Measurements from ENCODE around the gene PNCK. TPM values are rescaled to one million over a fixed set of nuclear protein-coding genes. Genes with fewer than 3 reads are reported as not detected.

PNCK gene
- total and polyA plus RNA-seq, 2 donors (not counting 1 experiment from before 2014, with no cell fraction given), result 0.33 TPM; not detected in 1

DNA sequence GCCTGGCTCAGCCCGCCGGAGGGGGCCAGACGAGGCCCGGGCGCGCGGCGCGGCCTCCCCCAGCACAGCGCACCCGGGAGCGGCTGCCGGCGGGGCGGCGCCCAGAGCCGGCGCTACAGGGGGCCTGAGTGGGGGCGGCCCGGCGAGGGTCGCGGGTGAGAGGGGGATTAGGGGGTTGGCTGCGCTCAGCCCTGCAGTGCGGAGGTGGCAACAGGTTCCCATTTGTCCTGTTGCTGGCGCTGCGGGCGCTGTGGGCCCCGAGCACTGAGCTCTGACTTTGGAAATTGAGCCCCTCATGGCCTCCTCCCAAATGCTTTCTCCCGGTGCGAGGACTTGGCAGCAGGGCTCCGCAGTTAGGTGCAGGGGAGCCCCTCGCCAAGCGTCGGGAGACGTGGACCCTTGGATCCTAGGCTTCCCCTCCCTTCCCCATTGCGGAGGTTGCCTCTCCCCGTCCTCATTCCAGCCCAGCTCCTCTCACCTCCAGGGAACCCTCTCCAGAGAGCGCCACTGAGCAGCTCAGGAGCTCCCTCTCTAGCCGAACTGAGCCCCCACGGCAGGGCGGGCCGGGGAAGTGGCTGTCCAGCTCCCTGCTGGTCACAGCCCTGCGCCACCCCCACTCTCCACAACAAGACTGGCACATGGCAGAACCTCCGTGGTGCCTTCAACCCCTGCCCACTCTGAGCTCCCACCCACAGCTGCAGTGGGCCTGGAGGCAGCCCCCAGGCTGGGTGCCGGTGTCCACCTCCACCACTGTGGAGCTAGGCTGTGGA lies 29.1 kb downstream of the PNCK start:
- Histone ChIP-seq H3K4me3 (replicated peaks in 1 of 4; ENCODE audit: control extremely low read depth in 1 of 4, insufficient read depth in 1 of 4, low read depth in 3 of 4, low read length in 4 of 4) (no peak overlapping the region), H3K9me3 (ENCODE audit: control insufficient read depth, insufficient read depth, low read depth, low read length) (no peaks in the 10 kb centered on the region), H3K27me3 (ENCODE audit: control insufficient read depth, insufficient read depth, low read length) (peaks cover 19% of the 10 kb centered on the region), H3K4me2 (ENCODE audit: extremely low read depth, insufficient read depth, low read length) (no peak overlapping the region), H3K79me2 (ENCODE audit: control insufficient read depth, insufficient read depth, low read length) (no peaks in the 10 kb centered on the region), H3K4me1 (ENCODE audit: control insufficient read depth, extremely low read depth, insufficient read depth, low read length) (no peaks in the 10 kb centered on the region), H2AFZ (ENCODE audit: low read length) (no peak overlapping the region), H3K27ac (ENCODE audit: insufficient read depth, low read length) (no peak overlapping the region), H3K36me3 (ENCODE audit: control insufficient read depth, insufficient read depth, low read length) (no peaks in the 10 kb centered on the region), H3K9ac (ENCODE audit: insufficient read depth, low read length) (no peak overlapping the region), H4K20me1 (ENCODE audit: control insufficient read depth, extremely low read depth, insufficient read depth, low read length) (no peaks in the 10 kb centered on the region)
- no peak for TF ChIP-seq EZH2 (IDR thresholded peaks at IDR 0.05; ENCODE audit: low read length, missing control alignments)
- TF ChIP-seq, protein P1, sequence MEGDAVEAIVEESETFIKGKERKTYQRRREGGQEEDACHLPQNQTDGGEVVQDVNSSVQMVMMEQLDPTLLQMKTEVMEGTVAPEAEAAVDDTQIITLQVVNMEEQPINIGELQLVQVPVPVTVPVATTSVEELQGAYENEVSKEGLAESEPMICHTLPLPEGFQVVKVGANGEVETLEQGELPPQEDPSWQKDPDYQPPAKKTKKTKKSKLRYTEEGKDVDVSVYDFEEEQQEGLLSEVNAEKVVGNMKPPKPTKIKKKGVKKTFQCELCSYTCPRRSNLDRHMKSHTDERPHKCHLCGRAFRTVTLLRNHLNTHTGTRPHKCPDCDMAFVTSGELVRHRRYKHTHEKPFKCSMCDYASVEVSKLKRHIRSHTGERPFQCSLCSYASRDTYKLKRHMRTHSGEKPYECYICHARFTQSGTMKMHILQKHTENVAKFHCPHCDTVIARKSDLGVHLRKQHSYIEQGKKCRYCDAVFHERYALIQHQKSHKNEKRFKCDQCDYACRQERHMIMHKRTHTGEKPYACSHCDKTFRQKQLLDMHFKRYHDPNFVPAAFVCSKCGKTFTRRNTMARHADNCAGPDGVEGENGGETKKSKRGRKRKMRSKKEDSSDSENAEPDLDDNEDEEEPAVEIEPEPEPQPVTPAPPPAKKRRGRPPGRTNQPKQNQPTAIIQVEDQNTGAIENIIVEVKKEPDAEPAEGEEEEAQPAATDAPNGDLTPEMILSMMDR (conservative IDR thresholded peaks at IDR 0.05 in 1 of 2, IDR thresholded peaks at IDR 0.05 in 1 of 2; ENCODE audit: low read depth in 1 of 2, low read length in 2 of 2), result no peak
- no peak for DNase-seq (ENCODE audit: low read depth in 2 of 2)

DNA sequence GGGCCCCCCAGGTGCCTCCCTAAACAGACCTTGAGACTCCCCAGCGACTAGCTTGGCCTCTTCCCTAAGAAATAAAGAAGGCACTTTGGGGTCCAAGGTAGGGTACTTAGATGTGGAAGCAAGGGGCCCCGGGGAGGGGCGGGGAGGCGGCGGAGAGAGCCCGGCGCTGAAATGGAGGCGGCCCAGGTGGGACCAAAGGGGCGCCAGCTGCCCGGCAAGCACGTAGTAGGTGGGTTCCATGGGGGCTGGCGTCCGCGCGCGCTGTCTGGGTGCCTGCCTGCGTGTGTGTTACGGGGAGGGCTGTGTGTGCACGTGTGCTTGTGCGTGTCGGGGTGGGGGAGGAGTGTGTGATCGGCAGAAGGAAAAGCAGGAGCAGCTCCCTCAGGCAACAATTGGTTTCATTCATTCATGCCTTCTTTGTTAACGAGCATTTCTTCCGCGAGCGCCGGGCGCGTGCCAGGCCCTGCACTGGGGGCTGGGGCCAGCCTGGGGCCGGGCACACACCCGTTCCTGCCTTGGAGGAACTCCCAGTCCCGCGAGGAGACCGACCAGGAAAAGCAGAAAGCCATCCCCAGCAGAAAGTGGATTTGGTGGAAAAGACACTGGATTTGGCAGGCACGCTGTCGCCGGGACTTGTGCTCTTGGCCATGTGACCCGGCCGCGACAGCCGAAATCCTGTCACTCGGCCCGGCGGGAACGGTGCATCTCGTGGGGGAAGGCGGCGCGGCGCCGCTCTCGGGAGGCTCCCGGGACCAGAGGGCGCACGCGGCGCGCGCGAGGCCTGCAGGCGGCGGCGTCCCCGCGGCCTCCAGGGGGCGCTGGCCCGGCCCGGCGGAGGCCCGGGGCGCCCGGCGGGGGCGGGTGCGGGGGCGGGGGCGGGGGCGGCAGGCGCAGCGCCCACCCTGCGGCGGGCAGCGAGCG lies 29.9 kb downstream of the PNCK start:
- no peak overlapping the region for H3K27ac ChIP-seq (ENCODE audit: insufficient read depth, low read length)
- no peak overlapping the region for H2AFZ ChIP-seq (ENCODE audit: low read length)
- H3K4me3 ChIP-seq (replicated peaks in 1 of 4; ENCODE audit: control extremely low read depth in 1 of 4, insufficient read depth in 1 of 4, low read depth in 3 of 4, low read length in 4 of 4), result peak overlapping the region in 1 of 4 experiments; percentile 7
- TF ChIP-seq, protein P1 (conservative IDR thresholded peaks at IDR 0.05 in 1 of 2, IDR thresholded peaks at IDR 0.05 in 1 of 2; ENCODE audit: low read depth in 1 of 2, low read length in 2 of 2), result no peak
- TF ChIP-seq EZH2 (IDR thresholded peaks at IDR 0.05; ENCODE audit: low read length, missing control alignments), result no peak
- H3K4me2 ChIP-seq (ENCODE audit: extremely low read depth, insufficient read depth, low read length), result no peak overlapping the region
- no peak for DNase-seq (ENCODE audit: low read depth in 2 of 2)
- no peaks in the 10 kb centered on the region for H3K4me1 ChIP-seq (ENCODE audit: control insufficient read depth, extremely low read depth, insufficient read depth, low read length)
- peaks cover 19% of the 10 kb centered on the region for H3K27me3 ChIP-seq (ENCODE audit: control insufficient read depth, insufficient read depth, low read length)
- H3K79me2 ChIP-seq (ENCODE audit: control insufficient read depth, insufficient read depth, low read length), result no peaks in the 10 kb centered on the region
- H3K9me3 ChIP-seq (ENCODE audit: control insufficient read depth, insufficient read depth, low read depth, low read length), result no peaks in the 10 kb centered on the region
- H3K36me3 ChIP-seq (ENCODE audit: control insufficient read depth, insufficient read depth, low read length), result no peaks in the 10 kb centered on the region
- H4K20me1 ChIP-seq (ENCODE audit: control insufficient read depth, extremely low read depth, insufficient read depth, low read length), result no peaks in the 10 kb centered on the region
- no peak overlapping the region for H3K9ac ChIP-seq (ENCODE audit: insufficient read depth, low read length)
